K562 (cell line): Measurements from ENCODE around the gene KCTD11. TPM values are rescaled to one million over a fixed set of nuclear protein-coding genes. Genes with fewer than 3 reads are reported as not detected.

ENCODE experiments used
- BMI1 ChIP-seq: fragments of 150-350 bp; IDR thresholded peaks from 2 replicates; pipeline ENCODE4 v1.6.1; 2014; ENCODE audit warnings: low read length
- CBX2 ChIP-seq: fragments of 200-600 bp; sonication (generic); IDR thresholded peaks from one replicate; pipeline ENCODE4 v1.6.1; 2012; ENCODE audit warnings: mild to moderate bottlenecking, low read length, inconsistent platforms; ENCODE audit not compliant: insufficient read depth, poor library complexity, severe bottlenecking
- DNMT1 ChIP-seq: fragments of 450-650 bp; IDR thresholded peaks from 2 replicates; pipeline ENCODE4 v1.6.1; 2016; ENCODE audit warnings: antibody characterized with exemption, mild to moderate bottlenecking
- FOXK2 ChIP-seq, 2 experiments: fragments of 450-650 bp; IDR thresholded peaks in 1 of 2; conservative IDR thresholded peaks in 1 of 2; 2 replicates each; pipeline ENCODE4 v1.6.1; 2016; ENCODE audit warnings: low read depth in 2 of 2, mild to moderate bottlenecking in 1 of 2
- KDM5B ChIP-seq: fragments of 200-600 bp; sonication (generic); IDR thresholded peaks from 2 replicates; pipeline ENCODE4 v1.6.1; 2012; ENCODE audit warnings: low read depth, mild to moderate bottlenecking, moderate library complexity, low read length, control low read depth, inconsistent platforms; ENCODE audit not compliant: insufficient replicate concordance
- NFXL1 ChIP-seq: fragments of 450-650 bp; formaldehyde crosslinking; IDR thresholded peaks from 2 replicates; pipeline ENCODE4 v1.4.0; 2021; ENCODE audit warnings: mild to moderate bottlenecking
- PHB2 ChIP-seq: fragments of 450-650 bp; IDR thresholded peaks from 2 replicates; pipeline ENCODE4 v1.6.1; 2017; ENCODE audit warnings: low read depth
- PHTF2 ChIP-seq: fragments of 250-450 bp; sonication (Bioruptor Pico); IDR thresholded peaks from 2 replicates; pipeline ENCODE4 v1.5.0; 2021; ENCODE audit warnings: mild to moderate bottlenecking
- POLR2H ChIP-seq: IDR thresholded peaks from 2 replicates; pipeline ENCODE4 v1.6.1; 2016; ENCODE audit warnings: missing genetic modification characterization, low read depth, mild to moderate bottlenecking, control low read depth, missing compliant biosample characterization, moderate library complexity
- RB1 ChIP-seq: fragments of 450-650 bp; IDR thresholded peaks from 2 replicates; pipeline ENCODE4 v1.6.1; 2017; ENCODE audit warnings: low read depth, mild to moderate bottlenecking
- ZNF239 ChIP-seq: fragments of 250-450 bp; sonication (Bioruptor Pico); IDR thresholded peaks from 2 replicates; pipeline ENCODE4 v1.4.0; 2020; ENCODE audit warnings: mild to moderate bottlenecking
- ZNF518B ChIP-seq: fragments of 250-450 bp; sonication (Bioruptor Pico); IDR thresholded peaks from 2 replicates; pipeline ENCODE4 v1.5.0; 2021; ENCODE audit warnings: mild to moderate bottlenecking, moderate library complexity
- polyA plus RNA-seq, 8 experiments: library from polyadenylated mRNA; depleted of rRNA in 4 of 8; stranded (reverse) in 5 of 8; unstranded in 3 of 8; fragments of >200 nt; fragmentation: Nextera tagmentation in 2 of 8; fragmentation: Illumina TruSeq in 1 of 8; extraction: Ambion mirVana in 2 of 8; extraction: Trizol in 1 of 8; gene quantifications; 2 replicates each; pipeline versions ENCODE4 v1.2.1 to v1.2.3, GENCODE V29; 2011 to 2014; ENCODE audit warnings: inconsistent platforms in 1 of 8, missing spikeins in 1 of 8
- total RNA-seq, 7 experiments: library from RNA; depleted of rRNA in 6 of 7; stranded (reverse); fragments of >200 nt in 6 of 7; fragmentation: Illumina TruSeq in 2 of 7; extraction: Trizol in 2 of 7; gene quantifications; 2 replicates each; pipeline versions ENCODE4 v1.2.1 to v1.2.3, GENCODE V29; 2011 to 2021; ENCODE audit warnings: low replicate concordance in 1 of 7
- TF ChIP-seq, protein P1 (sequence below), 3 experiments: fragments of 200-800 bp in 1 of 3; fragments of 250-450 bp in 1 of 3; fragments of 450-650 bp in 1 of 3; sonication (Bioruptor Pico) in 1 of 3; sonication (Bioruptor generic) in 1 of 3; formaldehyde crosslinking in 1 of 3; IDR thresholded peaks; 2 replicates each; pipeline versions ENCODE4 v1.6.1 to v1.8.0; 2016 to 2022; ENCODE audit warnings: mild to moderate bottlenecking in 2 of 3, missing genetic modification characterization in 2 of 3, missing compliant biosample characterization in 1 of 3, moderate library complexity in 1 of 3
- TF ChIP-seq, protein P2 (sequence below): fragments of 250-450 bp; sonication (Bioruptor Pico); IDR thresholded peaks from 2 replicates; pipeline ENCODE4 v1.5.0; 2021; ENCODE audit warnings: mild to moderate bottlenecking, borderline replicate concordance

KCTD11 gene
- total and polyA plus RNA-seq, 9 of the 15 experiments (the other 6 are each of a cell fraction or from before 2014, with no cell fraction given), result 0.01 to 3.2 (median 2.5) TPM; not detected in 1

DNA sequence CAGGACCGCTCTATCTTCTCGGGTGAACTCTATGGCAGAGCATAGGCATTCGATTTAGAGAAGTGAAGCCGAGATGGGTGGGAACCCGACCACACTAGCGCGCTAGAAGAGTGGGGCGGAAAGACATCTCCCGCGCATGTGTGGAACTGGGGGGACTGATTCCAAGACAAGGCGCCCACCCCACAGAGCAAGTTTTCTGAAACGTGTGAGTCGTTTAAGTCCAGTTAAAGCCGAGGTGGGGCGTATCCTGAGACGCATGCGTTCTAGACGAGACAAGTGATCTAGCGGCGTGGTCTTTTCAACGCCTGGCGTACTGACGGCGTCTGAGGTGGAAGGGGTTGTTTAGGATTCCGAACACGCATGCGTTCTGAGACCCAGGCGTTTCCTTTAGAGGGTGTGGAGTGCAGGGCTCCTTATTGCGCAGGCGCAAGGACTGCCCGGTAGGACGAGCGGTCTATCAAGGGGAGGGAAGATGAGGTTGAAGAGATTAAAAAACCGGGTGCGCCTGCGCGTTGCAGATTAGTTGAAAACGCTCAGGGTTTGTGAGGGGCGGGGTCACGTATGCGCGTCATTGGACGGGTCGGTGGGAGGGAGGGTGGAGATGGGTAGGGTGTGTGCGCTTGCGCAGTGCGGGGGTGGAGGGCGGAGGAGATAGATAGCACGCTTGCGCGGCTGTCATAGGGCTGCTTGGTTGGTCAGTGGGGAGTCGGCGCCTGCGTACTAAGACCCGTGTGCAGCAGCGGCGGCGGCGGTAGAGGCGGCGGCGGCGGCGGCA lies 44.9 kb upstream of the KCTD11 start, which contains the start of gene EIF5A (continued):
- no peak for TF ChIP-seq ZNF518B (CRISPR knock-in tag)
- TF ChIP-seq, protein P1, sequence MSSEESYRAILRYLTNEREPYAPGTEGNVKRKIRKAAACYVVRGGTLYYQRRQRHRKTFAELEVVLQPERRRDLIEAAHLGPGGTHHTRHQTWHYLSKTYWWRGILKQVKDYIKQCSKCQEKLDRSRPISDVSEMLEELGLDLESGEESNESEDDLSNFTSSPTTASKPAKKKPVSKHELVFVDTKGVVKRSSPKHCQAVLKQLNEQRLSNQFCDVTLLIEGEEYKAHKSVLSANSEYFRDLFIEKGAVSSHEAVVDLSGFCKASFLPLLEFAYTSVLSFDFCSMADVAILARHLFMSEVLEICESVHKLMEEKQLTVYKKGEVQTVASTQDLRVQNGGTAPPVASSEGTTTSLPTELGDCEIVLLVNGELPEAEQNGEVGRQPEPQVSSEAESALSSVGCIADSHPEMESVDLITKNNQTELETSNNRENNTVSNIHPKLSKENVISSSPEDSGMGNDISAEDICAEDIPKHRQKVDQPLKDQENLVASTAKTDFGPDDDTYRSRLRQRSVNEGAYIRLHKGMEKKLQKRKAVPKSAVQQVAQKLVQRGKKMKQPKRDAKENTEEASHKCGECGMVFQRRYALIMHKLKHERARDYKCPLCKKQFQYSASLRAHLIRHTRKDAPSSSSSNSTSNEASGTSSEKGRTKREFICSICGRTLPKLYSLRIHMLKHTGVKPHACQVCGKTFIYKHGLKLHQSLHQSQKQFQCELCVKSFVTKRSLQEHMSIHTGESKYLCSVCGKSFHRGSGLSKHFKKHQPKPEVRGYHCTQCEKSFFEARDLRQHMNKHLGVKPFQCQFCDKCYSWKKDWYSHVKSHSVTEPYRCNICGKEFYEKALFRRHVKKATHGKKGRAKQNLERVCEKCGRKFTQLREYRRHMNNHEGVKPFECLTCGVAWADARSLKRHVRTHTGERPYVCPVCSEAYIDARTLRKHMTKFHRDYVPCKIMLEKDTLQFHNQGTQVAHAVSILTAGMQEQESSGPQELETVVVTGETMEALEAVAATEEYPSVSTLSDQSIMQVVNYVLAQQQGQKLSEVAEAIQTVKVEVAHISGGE (CRISPR knock-in tag; IDR thresholded peaks at IDR 0.05), result no peak
- TF ChIP-seq ZNF239, result no peak
- TF ChIP-seq CBX2, result no peak
- no peak for TF ChIP-seq PHTF2
- TF ChIP-seq KDM5B, result peak; percentile 75
- no peak for TF ChIP-seq NFXL1 (CRISPR knock-in tag)
- peak; percentile 76 to 85; a peak in 3 of 4 replicates for TF ChIP-seq FOXK2 (conservative IDR thresholded peaks at IDR 0.05 in 1 of 2, IDR thresholded peaks at IDR 0.05 in 1 of 2; ENCODE audit: low read depth in 2 of 2)
- no peak for TF ChIP-seq BMI1
- TF ChIP-seq, protein P2, sequence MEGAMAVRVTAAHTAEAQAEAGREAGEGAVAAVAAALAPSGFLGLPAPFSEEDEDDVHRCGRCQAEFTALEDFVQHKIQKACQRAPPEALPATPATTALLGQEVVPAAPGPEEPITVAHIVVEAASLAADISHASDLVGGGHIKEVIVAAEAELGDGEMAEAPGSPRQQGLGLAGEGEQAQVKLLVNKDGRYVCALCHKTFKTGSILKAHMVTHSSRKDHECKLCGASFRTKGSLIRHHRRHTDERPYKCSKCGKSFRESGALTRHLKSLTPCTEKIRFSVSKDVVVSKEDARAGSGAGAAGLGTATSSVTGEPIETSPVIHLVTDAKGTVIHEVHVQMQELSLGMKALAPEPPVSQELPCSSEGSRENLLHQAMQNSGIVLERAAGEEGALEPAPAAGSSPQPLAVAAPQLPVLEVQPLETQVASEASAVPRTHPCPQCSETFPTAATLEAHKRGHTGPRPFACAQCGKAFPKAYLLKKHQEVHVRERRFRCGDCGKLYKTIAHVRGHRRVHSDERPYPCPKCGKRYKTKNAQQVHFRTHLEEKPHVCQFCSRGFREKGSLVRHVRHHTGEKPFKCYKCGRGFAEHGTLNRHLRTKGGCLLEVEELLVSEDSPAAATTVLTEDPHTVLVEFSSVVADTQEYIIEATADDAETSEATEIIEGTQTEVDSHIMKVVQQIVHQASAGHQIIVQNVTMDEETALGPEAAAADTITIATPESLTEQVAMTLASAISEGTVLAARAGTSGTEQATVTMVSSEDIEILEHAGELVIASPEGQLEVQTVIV (CRISPR knock-in tag), result no peak
- peak; percentile 86 for TF ChIP-seq POLR2H (tag)
- no peak for TF ChIP-seq DNMT1
- no peak for TF ChIP-seq PHB2
- peak; percentile 15; the same call in 1 of the 2 replicates for TF ChIP-seq RB1
